Right kidney (tissue), 1 donor: Measurements from ENCODE around the gene NTSR2.

Experiments
- DNase-seq: peaks from one replicate; pipeline ENCODE4 v3.0.0-alpha.2; 2016

The NTSR2 gene

DNA sequence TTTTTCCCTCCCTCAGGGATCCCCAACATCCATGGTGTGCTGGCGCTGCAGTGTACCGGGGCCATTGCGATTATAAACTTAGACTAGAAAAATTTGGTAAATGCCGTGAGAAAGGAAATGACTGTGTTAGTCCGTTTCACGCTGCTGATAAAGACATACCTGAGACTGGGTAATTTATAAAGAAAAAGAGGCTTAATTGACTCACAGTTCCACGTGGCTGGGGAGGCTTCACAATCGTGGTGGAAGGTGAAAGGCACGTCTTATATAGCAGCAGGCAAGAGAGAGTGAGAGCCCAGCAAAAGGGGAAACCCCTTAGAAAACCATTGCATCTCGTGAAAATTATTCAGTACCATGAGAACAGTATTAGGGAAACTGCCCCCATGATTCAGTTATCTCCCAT lies 44.3 kb downstream of the NTSR2 start:
- no peak for DNase-seq

DNA sequence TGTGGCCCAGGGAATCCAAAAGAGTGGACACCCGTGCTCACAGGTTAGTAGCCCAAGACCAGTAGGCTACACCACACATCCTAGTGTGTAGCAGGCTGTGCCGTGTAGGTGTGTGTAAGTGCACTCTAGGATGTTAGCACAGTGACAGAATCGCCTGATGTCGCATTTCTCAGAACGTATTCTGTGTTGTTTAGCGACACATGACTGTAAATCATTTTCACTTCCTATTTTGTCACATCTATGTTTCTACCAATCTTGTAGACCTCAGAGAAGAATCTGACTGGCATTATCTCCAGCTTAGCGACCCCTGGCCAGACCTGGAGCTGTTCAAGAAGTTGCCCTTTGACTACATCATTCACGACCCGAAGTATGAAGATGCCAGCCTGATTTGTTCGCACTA lies 45.1 kb downstream of the NTSR2 start:
- DNase-seq: no peak

DNA sequence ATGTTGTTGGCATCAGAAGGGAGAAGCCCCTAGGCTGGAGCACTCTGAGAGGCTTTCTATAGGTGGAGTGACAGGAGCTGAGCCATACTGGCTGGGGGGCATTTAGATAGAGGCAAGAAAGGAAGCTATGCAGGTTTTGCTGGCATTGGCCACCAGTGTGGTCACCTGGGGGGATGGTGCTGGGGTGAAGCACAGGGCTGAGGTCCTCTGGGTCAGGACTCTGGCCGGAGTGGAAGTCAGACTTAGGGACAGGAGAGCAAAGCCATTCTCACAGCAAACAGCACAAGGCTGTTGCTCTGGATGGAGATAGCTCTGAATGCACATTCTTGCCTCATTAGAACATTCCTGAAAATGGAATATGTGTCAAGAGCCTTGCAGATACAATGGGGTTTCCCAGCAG lies 47.4 kb downstream of the NTSR2 start:
- DNase-seq: no peak

DNA sequence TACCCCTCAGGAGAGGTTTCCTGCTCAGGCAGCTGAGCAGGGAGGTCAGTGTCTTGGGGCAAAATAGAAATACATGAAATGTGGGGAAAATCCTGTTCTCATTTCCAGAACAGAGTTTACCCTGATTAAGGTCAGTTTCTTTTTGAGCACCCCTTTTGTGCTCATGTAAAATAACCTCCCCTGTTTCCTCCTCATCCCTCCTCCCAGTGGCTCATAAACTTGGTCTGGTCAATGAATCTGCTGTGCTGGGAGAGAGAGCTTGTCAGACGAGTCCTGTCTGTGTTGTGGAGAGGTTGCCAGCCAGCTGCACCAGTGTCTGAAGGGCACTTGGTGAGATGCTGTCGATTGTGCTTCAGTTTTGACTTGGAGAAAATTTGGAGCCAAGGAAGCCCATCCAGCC lies 48.6 kb downstream of the NTSR2 start:
- DNase-seq: no peak

DNA sequence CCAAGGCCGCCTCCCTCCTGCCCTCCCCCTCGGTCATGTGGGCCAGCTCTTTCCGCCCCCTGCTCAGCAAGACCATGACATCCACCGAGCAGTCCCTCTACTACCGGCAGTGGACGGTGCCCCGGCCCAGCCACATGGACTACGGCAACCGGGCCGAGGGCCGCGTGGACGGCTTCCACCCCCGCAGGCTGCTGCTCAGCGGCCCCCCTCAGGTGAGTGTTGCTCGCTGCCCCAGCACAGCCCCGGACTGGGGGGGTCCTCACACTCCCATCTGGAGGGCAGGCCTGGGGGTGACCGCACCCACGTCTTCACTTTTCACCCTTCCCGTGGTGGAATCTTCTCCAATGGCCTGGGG lies 51.3 kb downstream of the NTSR2 start:
- DNase-seq: no peak

DNA sequence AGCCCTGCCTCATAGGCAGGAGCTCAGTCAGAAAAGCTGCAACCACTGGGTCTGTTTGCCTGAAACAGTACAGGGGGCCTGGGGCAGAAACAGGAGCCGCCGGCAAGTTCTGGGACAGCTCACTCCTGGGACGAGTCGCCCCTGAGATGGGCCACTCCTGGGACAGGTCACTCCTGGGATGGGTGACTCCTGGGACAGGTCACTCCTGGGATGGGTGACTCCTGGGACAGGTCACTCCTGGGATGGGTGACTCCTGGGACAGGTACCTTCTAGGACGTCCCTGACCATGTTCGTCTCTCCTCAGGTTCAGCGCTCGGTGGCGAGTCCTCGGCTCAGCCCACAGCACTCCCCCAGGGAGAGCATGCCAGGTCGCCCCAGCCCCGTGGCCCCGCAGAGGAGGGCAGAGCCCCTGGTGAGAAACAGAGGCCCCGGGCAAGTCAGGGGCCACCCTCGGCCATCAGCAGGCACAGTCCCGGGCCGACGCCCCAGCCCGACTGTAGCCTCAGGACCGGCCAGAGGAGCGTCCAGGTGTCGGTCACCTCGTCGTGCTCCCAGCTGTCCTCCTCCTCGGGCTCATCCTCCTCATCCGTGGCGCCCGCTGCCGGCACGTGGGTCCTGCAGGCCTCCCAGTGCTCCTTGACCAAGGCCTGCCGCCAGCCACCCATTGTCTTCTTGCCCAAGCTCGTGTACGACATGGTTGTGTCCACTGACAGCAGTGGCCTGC lies 51.8 kb downstream of the NTSR2 start:
- DNase-seq: no peak

DNA sequence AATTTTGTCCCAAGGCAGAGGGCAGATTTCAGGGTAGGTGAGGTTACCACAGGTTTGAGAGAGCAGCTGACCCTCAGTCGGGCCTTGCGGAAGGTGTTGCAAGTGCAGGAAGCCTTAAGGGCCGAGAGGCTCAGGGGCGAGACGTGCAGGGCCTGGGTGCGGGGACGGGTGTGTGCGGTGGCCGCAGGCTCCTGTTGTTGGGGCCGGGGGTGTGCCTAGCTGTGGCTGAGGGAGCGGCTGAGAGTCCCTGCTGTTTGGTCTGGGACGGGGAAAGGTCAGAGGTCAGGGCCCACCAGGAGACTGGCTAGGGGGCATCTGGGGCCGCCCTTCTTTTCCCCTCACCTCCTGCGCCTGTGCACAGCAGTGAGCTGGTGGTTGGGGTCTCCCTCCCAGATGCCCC lies 52.5 kb downstream of the NTSR2 start:
- DNase-seq: no peak

DNA sequence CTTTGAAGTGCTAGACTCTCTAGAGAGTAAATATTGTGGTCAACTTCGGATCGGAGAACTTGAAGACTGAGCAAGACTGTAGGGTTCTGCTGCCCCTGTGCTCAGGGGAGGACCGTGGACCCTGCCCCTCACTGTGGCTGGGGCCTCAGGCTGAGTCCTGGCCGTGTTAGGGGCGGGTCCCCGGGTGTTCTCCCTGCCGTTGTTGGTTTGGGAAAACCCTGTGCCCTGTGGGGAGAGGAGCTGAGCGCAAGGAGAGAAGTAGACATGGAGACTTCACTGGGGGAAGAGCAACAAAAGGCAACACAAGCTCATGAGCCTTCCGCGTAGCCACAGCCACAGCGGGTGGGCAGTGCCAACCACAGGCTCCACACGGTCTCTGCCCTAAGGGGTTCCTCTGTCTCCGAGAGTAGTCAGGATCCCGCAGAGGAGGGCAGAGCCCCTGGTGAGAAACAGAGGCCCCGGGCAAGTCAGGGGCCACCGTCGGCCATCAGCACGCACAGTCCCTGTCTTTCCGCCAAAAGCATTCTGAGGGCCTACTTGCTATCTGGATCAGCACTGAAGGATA lies 53.1 kb downstream of the NTSR2 start:
- no peak for DNase-seq

DNA sequence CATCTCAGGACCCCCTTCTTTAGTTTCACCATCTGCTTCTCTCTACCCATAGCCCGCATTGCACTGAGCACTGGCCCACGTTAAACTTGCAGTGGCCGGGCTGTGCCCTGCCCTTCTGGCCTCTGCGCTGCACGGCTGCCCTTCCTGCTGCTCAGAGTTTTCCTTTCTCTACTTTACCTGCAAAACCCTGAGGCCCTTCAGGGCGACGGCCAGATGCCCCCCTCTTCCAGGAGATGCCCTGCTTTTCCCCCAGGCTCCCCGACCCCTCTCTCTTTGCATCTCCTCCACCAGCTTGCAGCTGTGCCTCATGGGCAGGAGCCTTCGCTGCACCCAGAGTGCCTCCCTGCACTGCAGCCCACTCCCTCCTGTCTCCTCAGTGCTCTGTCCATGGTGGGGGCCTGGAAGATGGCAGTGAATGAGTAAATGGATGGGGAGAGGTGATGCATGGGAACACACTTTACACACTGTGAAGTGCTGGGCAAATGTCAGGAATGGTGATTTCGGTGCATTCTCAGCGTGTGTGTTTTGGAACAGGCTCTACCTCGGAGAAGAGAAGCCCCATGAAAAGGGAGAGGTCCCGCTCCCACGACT lies 53.8 kb downstream of the NTSR2 start:
- no peak for DNase-seq

DNA sequence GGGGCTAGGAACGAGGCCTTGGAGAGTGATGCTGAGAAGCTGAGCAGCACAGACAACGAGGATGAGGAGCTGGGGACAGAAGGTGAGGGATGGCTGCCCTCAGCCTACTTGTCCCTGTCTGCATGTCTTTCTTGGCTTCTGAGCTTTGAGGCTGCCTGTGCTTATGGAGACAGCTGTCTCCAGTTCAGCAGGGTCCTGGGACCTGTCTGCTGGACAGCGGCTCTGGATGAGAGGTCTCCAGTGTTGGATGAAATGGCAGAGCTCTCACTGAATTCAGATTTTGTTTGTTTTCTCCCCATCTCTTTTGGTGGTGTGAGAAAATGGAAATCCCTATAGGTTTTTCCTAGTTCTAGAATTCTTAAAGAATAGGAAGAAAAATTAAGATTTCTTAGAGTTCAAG lies 54.8 kb downstream of the NTSR2 start:
- no peak for DNase-seq

DNA sequence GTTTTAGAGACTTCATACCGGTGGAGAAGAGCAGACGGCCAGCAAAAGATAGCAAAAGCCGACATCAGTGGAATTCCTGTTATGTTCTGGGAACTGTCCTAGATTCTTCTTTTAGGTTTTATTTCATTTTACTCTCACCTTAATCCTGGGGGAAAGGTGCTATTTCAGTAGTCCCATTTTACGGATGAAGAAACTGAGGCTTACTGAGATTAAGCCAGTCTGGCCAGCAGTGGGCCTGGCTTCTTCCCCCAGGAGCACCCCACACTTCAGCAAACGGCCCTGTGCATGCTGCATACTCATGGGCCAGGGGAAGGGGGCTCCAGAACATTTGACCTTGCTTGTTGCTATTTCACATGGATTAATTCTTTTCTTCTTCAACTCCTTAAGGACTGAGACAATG lies 56.7 kb downstream of the NTSR2 start:
- no peak for DNase-seq

DNA sequence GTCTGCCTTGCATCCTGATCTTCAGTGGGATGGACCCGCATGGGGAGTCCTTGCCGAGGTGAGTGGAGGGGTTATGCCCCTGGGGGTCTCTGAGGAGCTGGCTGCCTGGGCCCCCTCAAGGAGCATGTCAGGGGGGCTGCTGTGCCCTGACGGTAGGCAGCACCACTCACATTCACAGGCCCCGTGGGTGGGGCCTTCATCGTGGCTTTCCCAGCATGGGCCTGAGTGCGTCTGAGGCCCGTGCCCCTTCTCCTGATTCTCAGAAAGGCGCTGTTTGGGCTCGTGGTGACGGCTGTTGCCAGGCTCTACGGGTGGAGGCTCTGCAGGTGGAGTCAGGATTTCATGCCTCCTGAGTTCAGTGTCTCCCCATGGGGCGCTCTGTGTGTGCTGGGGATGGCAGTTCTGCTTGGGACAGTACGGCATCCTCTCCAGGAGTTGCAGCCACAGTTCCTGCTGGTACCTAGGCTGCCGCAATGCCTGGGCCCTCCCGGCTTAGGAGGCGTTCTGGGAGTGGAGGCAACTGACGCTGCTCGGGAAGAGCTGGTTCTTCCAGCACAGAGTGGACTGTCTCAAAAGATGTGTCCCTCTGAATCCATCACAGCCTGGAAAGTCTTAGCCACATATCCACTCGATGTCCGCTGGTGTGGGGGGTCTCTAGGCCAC lies 57.3 kb downstream of the NTSR2 start:
- DNase-seq: no peak

DNA sequence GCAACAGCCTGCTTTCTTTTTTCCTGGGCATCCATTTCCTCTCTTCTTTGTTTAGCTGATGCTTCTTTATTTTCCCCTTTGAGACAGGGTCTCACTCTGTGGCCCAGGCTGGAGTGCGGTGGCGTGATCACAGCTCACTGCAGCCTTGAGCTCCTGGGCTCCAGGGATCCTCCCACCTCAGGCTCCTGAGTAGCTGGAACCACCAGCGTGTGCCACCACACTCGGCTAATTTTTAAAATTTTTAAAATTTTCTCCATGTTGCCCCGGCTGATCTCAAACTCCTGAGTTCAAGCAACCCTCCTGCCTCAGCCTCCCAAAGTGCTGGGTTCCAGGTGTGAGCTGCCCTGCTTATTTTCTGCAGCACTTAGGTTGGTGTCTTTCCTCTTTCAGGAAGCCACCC lies 58.7 kb downstream of the NTSR2 start:
- DNase-seq: no peak

DNA sequence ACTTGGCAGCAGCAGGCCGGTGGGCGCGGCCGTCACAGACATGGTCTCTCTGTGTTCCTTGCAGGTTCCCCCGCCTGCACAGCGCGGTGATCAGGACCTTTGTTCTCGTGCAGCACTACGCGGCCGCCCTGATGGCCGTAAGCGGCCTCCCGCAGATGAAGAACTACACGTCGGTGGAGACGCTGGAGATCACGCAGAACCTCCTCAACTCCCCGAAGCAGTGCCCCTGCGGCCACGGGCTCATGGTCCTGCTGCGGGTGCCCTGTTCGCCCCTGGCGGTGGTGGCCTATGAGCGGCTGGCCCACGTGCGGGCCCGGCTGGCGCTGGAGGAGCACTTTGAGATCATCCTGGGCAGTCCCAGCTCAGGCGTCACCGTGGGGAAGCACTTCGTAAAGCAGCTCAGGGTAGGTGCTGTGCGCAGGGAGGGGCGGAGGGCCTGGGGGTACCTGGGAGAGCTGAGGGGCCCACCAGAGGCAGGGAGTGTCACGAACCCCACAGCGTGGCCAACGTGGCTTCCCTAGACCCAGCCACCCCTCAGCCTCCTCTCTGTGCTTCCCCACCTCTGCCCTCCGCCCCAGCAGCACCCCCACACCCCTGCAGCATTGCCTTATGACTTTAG lies 59.3 kb downstream of the NTSR2 start:
- no peak for DNase-seq
